H1 (cell line): Measurements from ENCODE around the gene KLF2. TPM values are rescaled to one million over a fixed set of nuclear protein-coding genes. Genes with fewer than 3 reads are reported as not detected.

Experiments
- CTCF ChIA-PET: fragments of 300-600 bp; sonication (Branson Sonifier 250); formaldehyde crosslinking; loops from one replicate; lab custom pipeline; 2021; ENCODE audit not compliant: partially characterized antibody; lab: Charles Lee
- POLR2A ChIA-PET: fragments of 300-600 bp; sonication (Branson Sonifier 250); formaldehyde crosslinking; loops from one replicate; lab custom pipeline; 2021; ENCODE audit warnings: inconsistent platforms; ENCODE audit not compliant: partially characterized antibody; lab: Charles Lee
- DNase-seq, 2 experiments: peaks; one replicate each; pipeline versions ENCODE4 v3.0.0 to v3.0.0-alpha.2; 2010 to 2022; ENCODE audit warnings: low spot score in 2 of 2, low read depth in 1 of 2, mixed read lengths in 1 of 2
- FAIRE-seq: peaks from 2 replicates; lab custom pipeline; 2011; peaks lifted over from hg19 to GRCh38; lab: Jason Lieb, UNC
- H2AFZ ChIP-seq: 2 replicates; pipeline ENCODE4 v1.8.1; 2012; ENCODE audit warnings: low read length, inconsistent platforms
- H2AK5ac ChIP-seq: 2 replicates; pipeline ENCODE4 v1.6.1; 2013; ENCODE audit warnings: low read depth, low read length
- H2BK120ac ChIP-seq: replicated peaks from 2 replicates; pipeline ENCODE3; 2013; ENCODE audit warnings: low read depth, low read length, inconsistent platforms
- H2BK12ac ChIP-seq: 2 replicates; pipeline ENCODE4 v1.6.1; 2013; ENCODE audit warnings: low read depth, low read length
- H2BK15ac ChIP-seq: 2 replicates; pipeline ENCODE4 v1.6.1; 2013; ENCODE audit warnings: low read length
- H2BK20ac ChIP-seq: 2 replicates; pipeline ENCODE4 v1.6.1; 2013; ENCODE audit warnings: low read length
- H2BK5ac ChIP-seq: 2 replicates; pipeline ENCODE4 v1.6.1; 2013; ENCODE audit warnings: low read depth, low read length
- H3K14ac ChIP-seq: 2 replicates; pipeline ENCODE4 v1.6.1; 2013; ENCODE audit warnings: inconsistent platforms; ENCODE audit not compliant: insufficient read length
- H3K18ac ChIP-seq: 2 replicates; pipeline ENCODE4 v1.6.1; 2013; ENCODE audit warnings: low read length; ENCODE audit errors: extremely low read depth
- H3K23ac ChIP-seq: 2 replicates; pipeline ENCODE4 v1.6.1; 2013; ENCODE audit warnings: inconsistent platforms; ENCODE audit not compliant: insufficient read length
- H3K23me2 ChIP-seq: 2 replicates; pipeline ENCODE4 v1.6.1; 2013; ENCODE audit warnings: low read depth, low read length
- H3K27ac ChIP-seq: 2 replicates; pipeline ENCODE4 v1.6.1; 2011; ENCODE audit warnings: low read depth, low read length, inconsistent platforms
- H3K27me3 ChIP-seq, 4 experiments: replicated peaks in 1 of 4; 1 replicate in 1 of 4; 2 replicates in 3 of 4; pipeline versions ENCODE4 v1.6.1 to v1.8.1; 2011 to 2013; ENCODE audit warnings: low read length in 3 of 4, mild to moderate bottlenecking in 3 of 4, inconsistent platforms in 2 of 4, mixed read lengths in 2 of 4, moderate library complexity in 1 of 4; ENCODE audit not compliant: control insufficient read depth in 3 of 4, insufficient read depth in 3 of 4; ENCODE audit errors: extremely low read depth in 1 of 4
- H3K36me3 ChIP-seq, 4 experiments: 2 replicates each; pipeline versions ENCODE4 v1.6.1 to v1.8.1; 2011 to 2013; ENCODE audit warnings: mild to moderate bottlenecking in 4 of 4, low read length in 3 of 4, moderate library complexity in 2 of 4, control low read depth in 1 of 4, inconsistent platforms in 1 of 4; ENCODE audit not compliant: insufficient read depth in 4 of 4, control insufficient read depth in 2 of 4
- H3K4ac ChIP-seq: replicated peaks from 2 replicates; pipeline ENCODE3; 2013; ENCODE audit warnings: low read length, low read depth, mixed read lengths, inconsistent platforms; ENCODE audit not compliant: insufficient read length
- H3K4me1 ChIP-seq, 4 experiments: replicated peaks in 1 of 4; 1 replicate in 1 of 4; 2 replicates in 3 of 4; pipeline versions ENCODE4 v1.6.1 to v1.8.1; 2011 to 2013; ENCODE audit warnings: low read length in 3 of 4, inconsistent platforms in 2 of 4, mixed read lengths in 1 of 4; ENCODE audit not compliant: insufficient read depth in 4 of 4, control insufficient read depth in 3 of 4
- H3K4me2 ChIP-seq, 2 experiments: 2 replicates each; pipeline versions ENCODE4 v1.6.1 to v1.8.1; 2011 to 2013; ENCODE audit warnings: low read depth in 2 of 2, low read length in 2 of 2, control low read depth in 1 of 2, inconsistent platforms in 1 of 2, mild to moderate bottlenecking in 1 of 2; ENCODE audit not compliant: insufficient read depth in 1 of 2
- H3K4me3 ChIP-seq, 4 experiments: fragments of 200-600, 300-600 bp in 1 of 4; sonication (generic), shearing (Covaris generic), sonication (Bioruptor Twin) in 1 of 4; 2 replicates each; pipeline versions ENCODE4 v1.5.1 to v1.8.1; 2011 to 2016; ENCODE audit warnings: low read length in 4 of 4, low read depth in 3 of 4, control low read depth in 2 of 4, inconsistent platforms in 2 of 4, mild to moderate bottlenecking in 2 of 4, mixed read lengths in 1 of 4, moderate library complexity in 1 of 4; ENCODE audit not compliant: insufficient read depth in 2 of 4; ENCODE audit errors: extremely low read depth in 1 of 4
- H3K56ac ChIP-seq: replicated peaks from 2 replicates; pipeline ENCODE3; 2013; ENCODE audit warnings: low read depth, mild to moderate bottlenecking, mixed read lengths, low read length, inconsistent platforms; ENCODE audit not compliant: insufficient read length
- H3K79me1 ChIP-seq: 2 replicates; pipeline ENCODE4 v1.6.1; 2013; ENCODE audit warnings: low read depth, low read length, control low read depth
- H3K79me2 ChIP-seq, 2 experiments: 2 replicates each; pipeline versions ENCODE4 v1.6.1 to v1.8.1; 2012 to 2013; ENCODE audit warnings: low read length in 2 of 2, mild to moderate bottlenecking in 2 of 2, inconsistent platforms in 1 of 2; ENCODE audit not compliant: insufficient read depth in 2 of 2, control insufficient read depth in 1 of 2
- H3K9ac ChIP-seq, 4 experiments: replicated peaks in 1 of 4; 1 replicate in 1 of 4; 2 replicates in 3 of 4; pipeline versions ENCODE4 v1.6.1 to v1.8.1; 2011 to 2013; ENCODE audit warnings: low read depth in 3 of 4, low read length in 3 of 4, control low read depth in 2 of 4, mild to moderate bottlenecking in 2 of 4, moderate library complexity in 2 of 4, inconsistent platforms in 1 of 4; ENCODE audit errors: extremely low read depth in 1 of 4
- H3K9me3 ChIP-seq, 2 experiments: 2 replicates each; pipeline versions ENCODE4 v1.6.1 to v1.8.1; 2012 to 2013; ENCODE audit warnings: mild to moderate bottlenecking in 2 of 2, moderate library complexity in 2 of 2, control low read depth in 1 of 2, inconsistent platforms in 1 of 2, low read depth in 1 of 2, low read length in 1 of 2, mixed read lengths in 1 of 2; ENCODE audit not compliant: insufficient read depth in 2 of 2
- H4K20me1 ChIP-seq, 2 experiments: replicated peaks in 1 of 2; 2 replicates each; pipeline versions ENCODE3 to v1.8.1; 2011 to 2013; ENCODE audit warnings: inconsistent platforms in 2 of 2, low read length in 2 of 2, mild to moderate bottlenecking in 1 of 2; ENCODE audit not compliant: insufficient read depth in 2 of 2, control insufficient read depth in 1 of 2
- H4K5ac ChIP-seq: 2 replicates; pipeline ENCODE4 v1.6.1; 2013; ENCODE audit warnings: low read length, low read depth, mixed read lengths, inconsistent platforms; ENCODE audit not compliant: insufficient read length
- H4K8ac ChIP-seq: 2 replicates; pipeline ENCODE4 v1.8.0; 2013; ENCODE audit warnings: mild to moderate bottlenecking, moderate library complexity, low read length, inconsistent platforms; ENCODE audit not compliant: insufficient read depth; ENCODE audit errors: extremely low read depth
- H4K91ac ChIP-seq: replicated peaks from 2 replicates; pipeline ENCODE3; 2013; ENCODE audit warnings: low read length, mixed read lengths, inconsistent platforms; ENCODE audit not compliant: insufficient read length
- CHD1 ChIP-seq: IDR thresholded peaks from 2 replicates; pipeline ENCODE4 v1.6.1; 2012; ENCODE audit warnings: low read depth, low read length, improper control_type of control experiment
- GTF2F1 ChIP-seq: IDR thresholded peaks from 2 replicates; pipeline ENCODE4 v1.6.1; 2012; ENCODE audit warnings: low read depth, low read length, improper control_type of control experiment, borderline replicate concordance
- HDAC2 ChIP-seq, 2 experiments: fragments of 300-600 bp in 1 of 2; sonication (generic) in 1 of 2; IDR thresholded peaks; 2 replicates each; pipeline ENCODE4 v1.6.1; 2011 to 2012; ENCODE audit warnings: low read depth in 2 of 2, low read length in 2 of 2, mild to moderate bottlenecking in 2 of 2, moderate library complexity in 2 of 2, borderline replicate concordance in 1 of 2, inconsistent platforms in 1 of 2
- KDM5A ChIP-seq: fragments of 200-600 bp; IDR thresholded peaks from 2 replicates; pipeline ENCODE4 v1.7.1; 2012; ENCODE audit warnings: mild to moderate bottlenecking, low read length, inconsistent platforms, mixed read lengths
- POLR2AphosphoS5 ChIP-seq: IDR thresholded peaks from 2 replicates; pipeline ENCODE4 v1.6.1; 2011; ENCODE audit warnings: low read depth, low read length
- WGBS, 2 experiments: shearing (Covaris generic) in 1 of 2; methylation state at CpG; one replicate each; pipeline versions ENCODE4 v1.1.6 to v1.1.7; 2013 to 2015; ENCODE audit warnings: low lambda C conversion rate in 2 of 2, mixed read lengths in 2 of 2, inconsistent platforms in 1 of 2, low coverage in 1 of 2, missing lambda C conversion rate in 1 of 2; ENCODE audit not compliant: insufficient replicate concordance in 2 of 2, insufficient coverage in 1 of 2, insufficient read length in 1 of 2; ENCODE audit errors: extremely low coverage in 1 of 2, missing lambda C conversion rate in 1 of 2; 5-methylcytosine and 5-hydroxymethylcytosine counted together
- polyA plus RNA-seq, 7 experiments: library from polyadenylated mRNA; depleted of rRNA in 3 of 7; stranded (reverse) in 5 of 7; unstranded in 2 of 7; fragments of >200 nt in 5 of 7; fragments of 200-250 nt in 2 of 7; gene quantifications; 1 replicate in 5 of 7; 2 replicates in 1 of 7; 4 replicates in 1 of 7; pipeline versions ENCODE4 v1.2.1 to v1.2.3, GENCODE V29; 2011 to 2013; ENCODE audit warnings: missing spikeins in 2 of 7, mixed read lengths in 2 of 7
- total RNA-seq: library from RNA; stranded (reverse); fragmentation: NEBNext Ultra II Directional; extraction: Animal tissue kit (Norgen Biotek cat#: 25700); gene quantifications from 2 replicates; pipeline ENCODE4 v1.2.1, GENCODE V29; 2021

The KLF2 gene
- total and polyA plus RNA-seq, 2 of the 8 experiments (the other 6 are each of a cell fraction or from before 2014, with no cell fraction given) = 0.19 to 0.33 TPM

- Histone ChIP-seq H3K79me1 (no peaks in the 10 kb centered on the region; the same call in 1 of the 2 replicates), H3K23me2 (no peaks in the 10 kb centered on the region), H2AK5ac (no peak overlapping the region), H2AFZ (no peak overlapping the region), H4K91ac (no peak overlapping the region), H3K79me2 (no peaks in the 10 kb centered on the region), H3K9me3 (no peaks in the 10 kb centered on the region), H3K18ac (no peak overlapping the region), H3K56ac (no peak overlapping the region), H3K36me3 (no peaks in the 10 kb centered on the region), H3K23ac (no peak overlapping the region), H4K5ac (no peak overlapping the region), H2BK5ac (no peak overlapping the region), H4K8ac (no peak overlapping the region), H2BK15ac (no peak overlapping the region), H3K9ac (no peak overlapping the region), H3K4me2 (no peak overlapping the region), H3K4me3 (no peak overlapping the region), H3K4ac (no peak overlapping the region), H3K4me1 (peaks cover 0 to 8% (median 5%) of the 10 kb centered on the region in 4 experiments; a peak in 4 of 7 replicates), H2BK20ac (no peak overlapping the region), H3K14ac (no peak overlapping the region), H3K27me3 (no peaks in the 10 kb centered on the region; a peak in 1 of 7 replicates), H2BK120ac (no peak overlapping the region), H3K27ac (no peak overlapping the region), H2BK12ac (no peak overlapping the region), H4K20me1 (no peaks in the 10 kb centered on the region)
- POLR2A ChIA-PET = no interaction called here
- CTCF ChIA-PET = interaction anchor here (1.0 kb wide), 1 partner anchor 48 kb away, joined by 3 read pairs; no protein-coding TSS in a partner anchor
- FAIRE-seq (no peak), DNase-seq (no peak)
- 90% methylated on average over 10 of the region's 10 CpGs; no CpG with 5 or more reads in 1 of the 2 experiments for WGBS, 2 experiments
- TF ChIP-seq POLR2AphosphoS5 (no peak), HDAC2 (IDR thresholded peaks at IDR 0.05; ENCODE audit: borderline replicate concordance in 1 of 2, low read depth in 2 of 2, low read length in 2 of 2) (no peak), KDM5A (no peak), GTF2F1 (no peak), CHD1 (no peak)
Observed at GRCh38 chr19:16290692-16291091, 33.9 kb upstream of the KLF2 start.
